Measurements from ENCODE around the gene KDM5A. TPM values are rescaled to one million over a fixed set of nuclear protein-coding genes. Genes with fewer than 3 reads are reported as not detected.

KDM5A gene
- total and polyA plus RNA-seq, 10 of the 15 experiments (the other 5 are each of a cell fraction or from before 2014, with no cell fraction given) = 9.0 to 59.9 (median 27.7) TPM

DNA sequence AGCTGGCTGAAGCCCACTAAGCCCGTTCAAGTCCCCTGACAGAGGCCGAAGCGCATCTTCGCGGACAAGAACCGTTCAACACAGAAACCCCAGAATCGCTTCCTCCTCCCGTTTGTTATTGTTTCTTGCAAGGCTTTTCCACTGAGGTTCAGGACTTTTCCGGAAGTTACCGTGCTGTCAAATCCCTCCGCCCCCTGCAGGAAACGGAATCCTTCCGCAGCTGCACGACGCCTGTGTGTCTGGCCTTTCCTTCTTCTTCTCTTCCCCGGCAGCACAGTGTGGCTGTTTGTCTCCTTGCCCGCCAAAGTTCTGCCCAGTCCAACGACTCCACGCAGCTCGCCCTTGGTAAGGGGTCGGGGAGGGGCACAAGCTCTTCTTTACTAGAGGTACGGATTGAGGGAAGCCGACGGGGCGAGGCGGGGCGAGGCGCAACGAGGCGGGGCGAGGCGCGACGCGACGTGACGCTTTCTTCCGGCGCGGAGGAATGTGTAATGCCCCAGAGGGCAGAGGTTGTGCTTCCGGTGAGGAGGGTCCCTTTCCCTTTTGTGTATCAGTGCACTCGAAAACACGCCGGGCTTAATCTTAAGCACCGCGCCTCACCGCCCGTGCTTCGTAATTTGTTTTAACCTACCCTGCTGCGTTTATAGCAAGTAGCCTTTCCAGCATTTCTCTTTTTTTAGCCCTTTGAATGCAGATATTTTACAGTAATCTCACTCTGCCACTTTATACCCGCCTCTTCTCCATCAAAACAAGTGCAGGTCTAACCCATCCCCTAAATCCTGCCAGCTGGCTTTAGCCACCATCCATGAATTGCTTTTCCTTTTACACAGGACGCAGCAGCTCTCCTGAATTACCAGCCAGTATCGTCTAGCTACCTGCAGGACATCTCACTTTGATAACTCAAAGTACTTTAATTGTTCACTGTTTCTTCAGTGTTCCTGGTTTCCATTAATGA, at the start of gene KDM5A (continued):
- TF ChIP-seq, protein P1, sequence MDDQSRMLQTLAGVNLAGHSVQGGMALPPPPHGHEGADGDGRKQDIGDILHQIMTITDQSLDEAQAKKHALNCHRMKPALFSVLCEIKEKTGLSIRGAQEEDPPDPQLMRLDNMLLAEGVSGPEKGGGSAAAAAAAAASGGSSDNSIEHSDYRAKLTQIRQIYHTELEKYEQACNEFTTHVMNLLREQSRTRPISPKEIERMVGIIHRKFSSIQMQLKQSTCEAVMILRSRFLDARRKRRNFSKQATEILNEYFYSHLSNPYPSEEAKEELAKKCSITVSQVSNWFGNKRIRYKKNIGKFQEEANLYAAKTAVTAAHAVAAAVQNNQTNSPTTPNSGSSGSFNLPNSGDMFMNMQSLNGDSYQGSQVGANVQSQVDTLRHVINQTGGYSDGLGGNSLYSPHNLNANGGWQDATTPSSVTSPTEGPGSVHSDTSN (IDR thresholded peaks at IDR 0.05; ENCODE audit: insufficient replicate concordance, low read depth, low read length) = peak; percentile 91
- peak; percentile 43 for TF ChIP-seq SMAD1 (IDR thresholded peaks at IDR 0.05; ENCODE audit: low read depth, partially characterized antibody)
- no peak for TF ChIP-seq NFYA (IDR thresholded peaks at IDR 0.05; ENCODE audit: borderline replicate concordance, low read depth, low read length)
- TF ChIP-seq, protein P2, sequence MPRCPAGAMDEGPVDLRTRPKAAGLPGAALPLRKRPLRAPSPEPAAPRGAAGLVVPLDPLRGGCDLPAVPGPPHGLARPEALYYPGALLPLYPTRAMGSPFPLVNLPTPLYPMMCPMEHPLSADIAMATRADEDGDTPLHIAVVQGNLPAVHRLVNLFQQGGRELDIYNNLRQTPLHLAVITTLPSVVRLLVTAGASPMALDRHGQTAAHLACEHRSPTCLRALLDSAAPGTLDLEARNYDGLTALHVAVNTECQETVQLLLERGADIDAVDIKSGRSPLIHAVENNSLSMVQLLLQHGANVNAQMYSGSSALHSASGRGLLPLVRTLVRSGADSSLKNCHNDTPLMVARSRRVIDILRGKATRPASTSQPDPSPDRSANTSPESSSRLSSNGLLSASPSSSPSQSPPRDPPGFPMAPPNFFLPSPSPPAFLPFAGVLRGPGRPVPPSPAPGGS (IDR thresholded peaks at IDR 0.05; ENCODE audit: borderline replicate concordance, insufficient read depth, low read depth, low read length, poor library complexity, severe bottlenecking) = no peak
- peak; percentile 74 for TF ChIP-seq ZBTB11 (CRISPR knock-in tag; IDR thresholded peaks at IDR 0.05)
- TF ChIP-seq IKZF2 (IDR thresholded peaks at IDR 0.05) = peak; percentile 89 to 93
- peak; percentile 93 for TF ChIP-seq GABPA (IDR thresholded peaks at IDR 0.05; ENCODE audit: low read depth)
- TF ChIP-seq ZNF217 (IDR thresholded peaks at IDR 0.05) = no peak
- no peak for TF ChIP-seq PRDM15 (CRISPR knock-in tag; IDR thresholded peaks at IDR 0.05)
- TF ChIP-seq CBX5 (IDR thresholded peaks at IDR 0.05; ENCODE audit: low read depth) = 0 out of 2 replicates have a peak, but pooled peaks have one; percentile 62
- no peak for TF ChIP-seq PAX8 (IDR thresholded peaks at IDR 0.05)
- no peak for TF ChIP-seq CTCF (IDR thresholded peaks at IDR 0.05 in 2 of 3, conservative IDR thresholded peaks at IDR 0.05 in 1 of 3; ENCODE audit: control insufficient read depth in 2 of 3, extremely low read depth in 1 of 3, insufficient read depth in 1 of 3, low read depth in 3 of 3, low read length in 3 of 3)
- TF ChIP-seq, protein P3, sequence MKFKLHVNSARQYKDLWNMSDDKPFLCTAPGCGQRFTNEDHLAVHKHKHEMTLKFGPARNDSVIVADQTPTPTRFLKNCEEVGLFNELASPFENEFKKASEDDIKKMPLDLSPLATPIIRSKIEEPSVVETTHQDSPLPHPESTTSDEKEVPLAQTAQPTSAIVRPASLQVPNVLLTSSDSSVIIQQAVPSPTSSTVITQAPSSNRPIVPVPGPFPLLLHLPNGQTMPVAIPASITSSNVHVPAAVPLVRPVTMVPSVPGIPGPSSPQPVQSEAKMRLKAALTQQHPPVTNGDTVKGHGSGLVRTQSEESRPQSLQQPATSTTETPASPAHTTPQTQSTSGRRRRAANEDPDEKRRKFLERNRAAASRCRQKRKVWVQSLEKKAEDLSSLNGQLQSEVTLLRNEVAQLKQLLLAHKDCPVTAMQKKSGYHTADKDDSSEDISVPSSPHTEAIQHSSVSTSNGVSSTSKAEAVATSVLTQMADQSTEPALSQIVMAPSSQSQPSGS (IDR thresholded peaks at IDR 0.05; ENCODE audit: low read length) = no peak
